ENCODE measurements around the gene RNF150.

Gene RNF150

GRCh38 chr4:140969296-140969695 is 164.0 kb downstream of the RNF150 start:
- DNase-seq, result no peak

- DNase-seq, result no peak
Measured at GRCh38 chr4:140968371-140968770, 164.9 kb downstream of the RNF150 start.

GRCh38 chr4:140963883-140964282 is 169.4 kb downstream of the RNF150 start:
- DNase-seq, result no peak

- DNase-seq, result no peak
Measured at GRCh38 chr4:140955641-140956040, 177.6 kb downstream of the RNF150 start.

GRCh38 chr4:140952717-140953116 is 180.6 kb downstream of the RNF150 start:
- no peak for DNase-seq

GRCh38 chr4:140947506-140947905 is 185.8 kb downstream of the RNF150 start:
- DNase-seq, result no peak

- DNase-seq, result no peak
Measured at GRCh38 chr4:140945106-140945505, 188.2 kb downstream of the RNF150 start.

GRCh38 chr4:140944572-140944971 is 188.7 kb downstream of the RNF150 start:
- no peak for DNase-seq

GRCh38 chr4:140944199-140944515 is 189.1 kb downstream of the RNF150 start:
- DNase-seq, result no peak

GRCh38 chr4:140943486-140944198 is 189.6 kb downstream of the RNF150 start:
- DNase-seq, result no peak

GRCh38 chr4:140940589-140940988 is 192.7 kb downstream of the RNF150 start:
- DNase-seq, result no peak

- DNase-seq, result no peak
Measured at GRCh38 chr4:140937866-140938265, 195.4 kb downstream of the RNF150 start.

- DNase-seq, result no peak
Measured at GRCh38 chr4:140935254-140935653, 198.0 kb downstream of the RNF150 start.

GRCh38 chr4:140932501-140933045 is 200.7 kb downstream of the RNF150 start:
- DNase-seq, result no peak

- DNase-seq, result no peak
Measured at GRCh38 chr4:140931911-140932310, 201.4 kb downstream of the RNF150 start.

- no peak for DNase-seq
Measured at GRCh38 chr4:140930557-140930956, 202.7 kb downstream of the RNF150 start.

- no peak for DNase-seq
Measured at GRCh38 chr4:140930011-140930410, 203.3 kb downstream of the RNF150 start.

GRCh38 chr4:140928880-140929279 is 204.4 kb downstream of the RNF150 start:
- no peak for DNase-seq

GRCh38 chr4:140926672-140927071 is 206.6 kb downstream of the RNF150 start:
- no peak for DNase-seq

GRCh38 chr4:140925417-140925816 is 207.9 kb downstream of the RNF150 start:
- no peak for DNase-seq

GRCh38 chr4:140924761-140925392 is 208.4 kb downstream of the RNF150 start:
- DNase-seq, result no peak

GRCh38 chr4:140906993-140907962 is 226.0 kb downstream of the RNF150 start:
- DNase-seq, result no peak

GRCh38 chr4:140904904-140905303 is 228.4 kb downstream of the RNF150 start:
- DNase-seq, result no peak
